H9 (cell line): ENCODE results near the gene CSNK1A1L. TPM values are rescaled to one million over a fixed set of nuclear protein-coding genes. Genes with fewer than 3 reads are reported as not detected.

Experiments used
- DNase-seq: peaks from one replicate; pipeline ENCODE4 v3.0.0-alpha.2; 2017
- H2AFZ ChIP-seq: one replicate; pipeline ENCODE4 v1.6.1; 2013; ENCODE audit warnings: mild to moderate bottlenecking, low read length, control low read depth, moderate library complexity
- H2AK5ac ChIP-seq: 2 replicates; pipeline ENCODE4 v1.6.1; 2013; ENCODE audit warnings: low read length, control low read depth, mixed read lengths; ENCODE audit not compliant: insufficient read length
- H2BK120ac ChIP-seq: one replicate; pipeline ENCODE4 v1.6.1; 2013; ENCODE audit warnings: low read depth, mild to moderate bottlenecking, low read length, control low read depth, inconsistent platforms; ENCODE audit not compliant: poor library complexity, severe bottlenecking
- H2BK12ac ChIP-seq: 2 replicates; pipeline ENCODE4 v1.6.1; 2013; ENCODE audit warnings: low read length, control low read depth, mixed read lengths, low read depth; ENCODE audit not compliant: insufficient read length
- H2BK15ac ChIP-seq: 2 replicates; pipeline ENCODE4 v1.6.1; 2013; ENCODE audit warnings: low read depth, low read length, control low read depth
- H2BK20ac ChIP-seq: one replicate; pipeline ENCODE4 v1.6.1; 2013; ENCODE audit warnings: low read depth, mild to moderate bottlenecking, low read length, control low read depth, inconsistent platforms; ENCODE audit not compliant: poor library complexity, severe bottlenecking
- H2BK5ac ChIP-seq: 2 replicates; pipeline ENCODE4 v1.6.1; 2013; ENCODE audit warnings: low read length, control low read depth, mixed read lengths; ENCODE audit not compliant: insufficient read length
- H3K14ac ChIP-seq: 2 replicates; pipeline ENCODE4 v1.6.1; 2013; ENCODE audit warnings: low read length, control low read depth; ENCODE audit not compliant: insufficient read depth
- H3K18ac ChIP-seq: 2 replicates; pipeline ENCODE4 v1.6.1; 2013; ENCODE audit warnings: low read depth, mild to moderate bottlenecking, mixed read lengths, low read length, control low read depth; ENCODE audit not compliant: insufficient read length
- H3K23ac ChIP-seq: 2 replicates; pipeline ENCODE4 v1.6.1; 2013; ENCODE audit warnings: low read length, control low read depth, mixed read lengths, low read depth; ENCODE audit not compliant: insufficient read length
- H3K23me2 ChIP-seq: 2 replicates; pipeline ENCODE4 v1.6.1; 2013; ENCODE audit warnings: low read depth, mild to moderate bottlenecking, mixed read lengths, low read length, control low read depth; ENCODE audit not compliant: insufficient read length, poor library complexity, severe bottlenecking
- H3K27ac ChIP-seq: 2 replicates; pipeline ENCODE4 v1.5.1; 2013; ENCODE audit warnings: low read length, control low read depth, mixed read lengths, low read depth; ENCODE audit not compliant: insufficient read length
- H3K27me3 ChIP-seq: 2 replicates; pipeline ENCODE4 v1.6.1; 2013; ENCODE audit warnings: low read length, control low read depth, inconsistent platforms; ENCODE audit not compliant: insufficient read depth
- H3K4ac ChIP-seq: 2 replicates; pipeline ENCODE4 v1.6.1; 2013; ENCODE audit warnings: low read depth, mild to moderate bottlenecking, control low read depth, inconsistent platforms, low read length, moderate library complexity
- H3K4me1 ChIP-seq: 2 replicates; pipeline ENCODE4 v1.6.1; 2013; ENCODE audit warnings: low read length, control low read depth, inconsistent platforms; ENCODE audit not compliant: insufficient read depth
- H3K4me2 ChIP-seq: 2 replicates; pipeline ENCODE4 v1.6.1; 2013; ENCODE audit warnings: low read length, control low read depth, mixed read lengths; ENCODE audit not compliant: insufficient read length, insufficient read depth
- H3K56ac ChIP-seq: 2 replicates; pipeline ENCODE4 v1.6.1; 2013; ENCODE audit warnings: low read depth, mild to moderate bottlenecking, mixed read lengths, low read length, control low read depth; ENCODE audit not compliant: insufficient read length
- H3K79me1 ChIP-seq: 2 replicates; pipeline ENCODE4 v1.6.1; 2013; ENCODE audit warnings: low read depth, mild to moderate bottlenecking, moderate library complexity, low read length, control low read depth, inconsistent platforms; ENCODE audit not compliant: insufficient read depth, poor library complexity, severe bottlenecking
- H3K79me2 ChIP-seq: 2 replicates; pipeline ENCODE4 v1.6.1; 2013; ENCODE audit warnings: low read length, control low read depth, inconsistent platforms; ENCODE audit not compliant: insufficient read depth
- H3K9ac ChIP-seq: 2 replicates; pipeline ENCODE4 v1.6.1; 2013; ENCODE audit warnings: low read length, control low read depth, mixed read lengths; ENCODE audit not compliant: insufficient read length; ENCODE audit errors: extremely low read depth
- H3K9me3 ChIP-seq: one replicate; pipeline ENCODE4 v1.6.1; 2013; ENCODE audit warnings: low read depth, low read length, inconsistent platforms; ENCODE audit not compliant: control insufficient read depth
- H3T11ph ChIP-seq: one replicate; pipeline ENCODE4 v1.6.1; 2013; ENCODE audit warnings: mild to moderate bottlenecking, low read length, control low read depth, inconsistent platforms
- H4K20me1 ChIP-seq: one replicate; pipeline ENCODE4 v1.6.1; 2013; ENCODE audit not compliant: control insufficient read depth, insufficient read length, insufficient read depth
- H4K5ac ChIP-seq: 2 replicates; pipeline ENCODE4 v1.6.1; 2013; ENCODE audit warnings: low read depth, mild to moderate bottlenecking, mixed read lengths, low read length, control low read depth; ENCODE audit not compliant: insufficient read length
- H4K8ac ChIP-seq: replicated peaks from 2 replicates; pipeline ENCODE4 v1.6.1; 2013; ENCODE audit warnings: low read length, control low read depth, mixed read lengths, low read depth; ENCODE audit not compliant: insufficient read length
- H4K91ac ChIP-seq: 2 replicates; pipeline ENCODE4 v1.6.1; 2013; ENCODE audit warnings: low read depth, mild to moderate bottlenecking, moderate library complexity, mixed read lengths, low read length, control low read depth; ENCODE audit not compliant: insufficient read length
- H3K27ac Mint-ChIP-seq, 3 experiments: 2 replicates in 2 of 3; 3 replicates in 1 of 3; pipeline ENCODE4 v1.8.0; 2020 to 2021; ENCODE audit warnings: mixed read lengths in 3 of 3, mild to moderate bottlenecking in 1 of 3, moderate library complexity in 1 of 3
- H3K27me3 Mint-ChIP-seq: 2 replicates; pipeline ENCODE4 v1.8.0; 2021; ENCODE audit warnings: low read depth, mild to moderate bottlenecking, moderate library complexity, mixed read lengths
- H3K36me3 Mint-ChIP-seq, 3 experiments: 2 replicates in 2 of 3; 3 replicates in 1 of 3; pipeline ENCODE4 v1.8.0; 2020 to 2021; ENCODE audit warnings: low read depth in 3 of 3, mixed read lengths in 3 of 3; ENCODE audit not compliant: insufficient read depth in 1 of 3
- H3K4me1 Mint-ChIP-seq, 2 experiments: 2 replicates each; pipeline ENCODE4 v1.8.0; 2020; ENCODE audit warnings: mixed read lengths in 2 of 2
- H3K4me3 Mint-ChIP-seq, 2 experiments: 2 replicates in 1 of 2; 3 replicates in 1 of 2; pipeline ENCODE4 v1.8.0; 2020 to 2021; ENCODE audit warnings: mild to moderate bottlenecking in 2 of 2, mixed read lengths in 2 of 2, moderate library complexity in 1 of 2
- H3K9me3 Mint-ChIP-seq, 2 experiments: 2 replicates in 1 of 2; 3 replicates in 1 of 2; pipeline ENCODE4 v1.8.0; 2020; ENCODE audit warnings: mild to moderate bottlenecking in 2 of 2, mixed read lengths in 2 of 2, moderate library complexity in 1 of 2
- WGBS: extraction: QIAGEN DNeasy Blood & Tissue Kit; methylation state at CpG from one replicate; pipeline ENCODE4 v1.1.7; 2013; ENCODE audit warnings: missing lambda C conversion rate, low lambda C conversion rate, mixed read lengths; ENCODE audit not compliant: insufficient read length; ENCODE audit errors: extremely low coverage; 5-methylcytosine and 5-hydroxymethylcytosine counted together
- total RNA-seq: library from RNA; stranded (reverse); gene quantifications from 2 replicates; pipeline ENCODE4 v1.2.1, GENCODE V29; 2021
- TF ChIP-seq, protein P1 (sequence below): fragments of 200-600 bp; sonication (generic); conservative IDR thresholded peaks from 3 replicates; pipeline ENCODE4 v1.8.0; 2021; ENCODE audit warnings: antibody characterized with exemption, mild to moderate bottlenecking

CSNK1A1L gene
- total RNA-seq, 1 experiment from 2014 or later: not detected

DNA sequence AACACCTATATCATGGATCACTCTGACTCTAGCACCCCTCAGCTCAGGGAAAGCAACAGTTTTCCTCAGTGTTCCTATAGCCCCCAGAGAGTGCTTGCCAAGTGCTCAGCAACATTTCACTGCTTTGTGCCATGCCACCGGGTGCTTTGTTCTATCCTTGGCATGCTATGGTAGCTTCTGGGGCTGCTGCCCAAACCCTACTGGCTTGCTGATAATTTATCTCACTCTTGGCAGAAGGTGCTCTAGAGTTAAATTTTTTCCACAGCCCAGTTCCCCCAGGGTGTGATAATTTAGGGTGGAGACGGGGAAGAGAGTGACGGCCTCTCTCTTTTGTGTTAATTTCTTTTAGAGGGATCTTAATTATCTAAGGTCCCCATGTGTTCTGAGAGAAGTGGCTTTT is 12.6 kb upstream of the CSNK1A1L start:
- Mint-ChIP-seq H3K27me3 (no peaks in the 10 kb centered on the region), H3K4me3 (no peak overlapping the region), H3K9me3 (no peaks in the 10 kb centered on the region), H3K36me3 (no peaks in the 10 kb centered on the region), H3K27ac (no peak overlapping the region), H3K4me1 (peaks cover 0 to 2% of the 10 kb centered on the region in 2 experiments; a peak in 1 of 4 replicates)
- no CpG with 5 or more reads among the region's 3 CpGs for WGBS
- Histone ChIP-seq H3K4me1 (no peaks in the 10 kb centered on the region), H2BK12ac (no peak overlapping the region), H3K79me2 (no peaks in the 10 kb centered on the region), H3T11ph (no peak overlapping the region), H3K9me3 (no peaks in the 10 kb centered on the region), H2AFZ (no peak overlapping the region), H2BK120ac (no peak overlapping the region), H3K23ac (no peak overlapping the region), H3K27me3 (no peaks in the 10 kb centered on the region), H3K27ac (no peak overlapping the region), H3K56ac (no peak overlapping the region), H3K9ac (no peak overlapping the region), H4K20me1 (no peaks in the 10 kb centered on the region), H3K23me2 (no peaks in the 10 kb centered on the region), H3K4ac (no peak overlapping the region), H3K4me2 (no peak overlapping the region), H4K5ac (no peak overlapping the region), H4K91ac (no peak overlapping the region), H2BK15ac (no peak overlapping the region), H3K14ac (no peak overlapping the region), H4K8ac (no peak overlapping the region), H2BK20ac (no peak overlapping the region), H2AK5ac (no peak overlapping the region), H2BK5ac (no peak overlapping the region), H3K79me1 (no peaks in the 10 kb centered on the region), H3K18ac (no peak overlapping the region)
- no peak for DNase-seq
- TF ChIP-seq, protein P1, sequence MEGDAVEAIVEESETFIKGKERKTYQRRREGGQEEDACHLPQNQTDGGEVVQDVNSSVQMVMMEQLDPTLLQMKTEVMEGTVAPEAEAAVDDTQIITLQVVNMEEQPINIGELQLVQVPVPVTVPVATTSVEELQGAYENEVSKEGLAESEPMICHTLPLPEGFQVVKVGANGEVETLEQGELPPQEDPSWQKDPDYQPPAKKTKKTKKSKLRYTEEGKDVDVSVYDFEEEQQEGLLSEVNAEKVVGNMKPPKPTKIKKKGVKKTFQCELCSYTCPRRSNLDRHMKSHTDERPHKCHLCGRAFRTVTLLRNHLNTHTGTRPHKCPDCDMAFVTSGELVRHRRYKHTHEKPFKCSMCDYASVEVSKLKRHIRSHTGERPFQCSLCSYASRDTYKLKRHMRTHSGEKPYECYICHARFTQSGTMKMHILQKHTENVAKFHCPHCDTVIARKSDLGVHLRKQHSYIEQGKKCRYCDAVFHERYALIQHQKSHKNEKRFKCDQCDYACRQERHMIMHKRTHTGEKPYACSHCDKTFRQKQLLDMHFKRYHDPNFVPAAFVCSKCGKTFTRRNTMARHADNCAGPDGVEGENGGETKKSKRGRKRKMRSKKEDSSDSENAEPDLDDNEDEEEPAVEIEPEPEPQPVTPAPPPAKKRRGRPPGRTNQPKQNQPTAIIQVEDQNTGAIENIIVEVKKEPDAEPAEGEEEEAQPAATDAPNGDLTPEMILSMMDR: no peak
